ENCODE measurements around the gene ATP8A1. TPM values are rescaled to one million over a fixed set of nuclear protein-coding genes. Genes with fewer than 3 reads are reported as not detected.
A peak's percentile ranks its signal among the peaks of the same experiment; 100 is the strongest.

Gene ATP8A1
- polyA plus RNA-seq, 1 donor from 2014 or later = 45.8 TPM

- no peak for TF ChIP-seq REST (IDR thresholded peaks at IDR 0.05; ENCODE audit: borderline replicate concordance)
Observed at GRCh38 chr4:42640613-42641012, 16.3 kb downstream of the ATP8A1 start (continued).

GRCh38 chr4:42638993-42639392, 17.9 kb downstream of the ATP8A1 start:
- H3K9me2 ChIP-seq (ENCODE audit: insufficient read depth, low read length) = no peaks in the 10 kb centered on the region
- no peak overlapping the region for H2AFZ ChIP-seq (ENCODE audit: low read depth, low read length)
- H3K79me2 ChIP-seq (replicated peaks; ENCODE audit: insufficient read depth, low read length) = no peaks in the 10 kb centered on the region
- H3K36me3 ChIP-seq (ENCODE audit: insufficient read depth, low read length) = no peaks in the 10 kb centered on the region
- H3F3A ChIP-seq (ENCODE audit: insufficient read depth, low read length, poor library complexity, severe bottlenecking) = no peaks in the 10 kb centered on the region
- H3K4me3 ChIP-seq (ENCODE audit: low read length) = no peak overlapping the region
- TF ChIP-seq POLR2AphosphoS5 (IDR thresholded peaks at IDR 0.05) (no peak), REST (IDR thresholded peaks at IDR 0.05; ENCODE audit: borderline replicate concordance) (no peak), SMC3 (conservative IDR thresholded peaks at IDR 0.05; ENCODE audit: poor library complexity) (no peak)
- H3K27me3 ChIP-seq (ENCODE audit: insufficient read depth, low read depth, low read length) = no peaks in the 10 kb centered on the region
- H3K27ac ChIP-seq (ENCODE audit: low read length) = no peak overlapping the region
- H3K9me3 ChIP-seq (ENCODE audit: low read length) = no peaks in the 10 kb centered on the region
- no peak overlapping the region for H3K4me2 ChIP-seq (ENCODE audit: low read length)
- H4K20me1 ChIP-seq (ENCODE audit: insufficient read depth) = no peaks in the 10 kb centered on the region
- no peak overlapping the region for H3K9ac ChIP-seq (ENCODE audit: low read length)

GRCh38 chr4:42638321-42638720, 18.6 kb downstream of the ATP8A1 start:
- H3K27me3 ChIP-seq (ENCODE audit: insufficient read depth, low read depth, low read length) = no peaks in the 10 kb centered on the region
- no peak overlapping the region for H3K4me2 ChIP-seq (ENCODE audit: low read length)
- H3K9ac ChIP-seq (ENCODE audit: low read length) = no peak overlapping the region
- no peaks in the 10 kb centered on the region for H3K36me3 ChIP-seq (ENCODE audit: insufficient read depth, low read length)
- H3K4me3 ChIP-seq (ENCODE audit: low read length) = no peak overlapping the region
- H3K79me2 ChIP-seq (replicated peaks; ENCODE audit: insufficient read depth, low read length) = no peaks in the 10 kb centered on the region
- no peaks in the 10 kb centered on the region for H3K9me3 ChIP-seq (ENCODE audit: low read length)
- H3K9me2 ChIP-seq (ENCODE audit: insufficient read depth, low read length) = no peaks in the 10 kb centered on the region
- no peaks in the 10 kb centered on the region for H3F3A ChIP-seq (ENCODE audit: insufficient read depth, low read length, poor library complexity, severe bottlenecking)
- no peaks in the 10 kb centered on the region for H4K20me1 ChIP-seq (ENCODE audit: insufficient read depth)
- H2AFZ ChIP-seq (ENCODE audit: low read depth, low read length) = no peak overlapping the region
- TF ChIP-seq CTCF (IDR thresholded peaks at IDR 0.05; ENCODE audit: poor library complexity, severe bottlenecking) (no peak), REST (IDR thresholded peaks at IDR 0.05; ENCODE audit: borderline replicate concordance) (peak; percentile 40), POLR2AphosphoS5 (IDR thresholded peaks at IDR 0.05) (peak; percentile 30)
- no peak overlapping the region for H3K27ac ChIP-seq (ENCODE audit: low read length)
